Effector CD4-positive, alpha-beta T cell (primary cell): ENCODE measurements around the gene ANKRD60. TPM values are rescaled to one million over a fixed set of nuclear protein-coding genes. Genes with fewer than 3 reads are reported as not detected.
A peak's percentile ranks its signal among the peaks of the same experiment; 100 is the strongest.

Source experiments
- DNase-seq: peaks from one replicate; pipeline ENCODE4 v3.0.0-alpha.2; 2020
- total RNA-seq: gene quantifications from one replicate; lab custom pipeline; 2026; lab: John Stamatoyannopoulos, UW

Gene ANKRD60
- not detected for total RNA-seq

- peak; percentile 62 for DNase-seq
These were observed at the start of gene ANKRD60 for GRCh38 chr20:58228484-58229197. Gene ANKRD60, minus strand, starts transcription at chr20:58228653. Its CDS starts 0 bp downstream, at chr20:58228653.

- no peak for DNase-seq
These were observed 49.4 kb upstream of the ANKRD60 start for GRCh38 chr20:58277578-58278472.

- no peak for DNase-seq
These were observed 48.7 kb upstream of the ANKRD60 start for GRCh38 chr20:58277107-58277506.

- DNase-seq, result no peak
These were observed 45.9 kb upstream of the ANKRD60 start for GRCh38 chr20:58274384-58274783.

- no peak for DNase-seq
These were observed 43.3 kb upstream of the ANKRD60 start for GRCh38 chr20:58271606-58272351.

- no peak for DNase-seq
These were observed 40.6 kb upstream of the ANKRD60 start for GRCh38 chr20:58268936-58269619.

- DNase-seq, result no peak
These were observed 40.0 kb upstream of the ANKRD60 start for GRCh38 chr20:58268421-58268821.

GRCh38 chr20:58267389-58268215 is 39.1 kb upstream of the ANKRD60 start:
- no peak for DNase-seq

- no peak for DNase-seq
These were observed 35.8 kb upstream of the ANKRD60 start for GRCh38 chr20:58264271-58264670.

GRCh38 chr20:58261660-58262059 is 33.2 kb upstream of the ANKRD60 start:
- DNase-seq, result no peak

- DNase-seq, result no peak
These were observed 31.6 kb upstream of the ANKRD60 start for GRCh38 chr20:58260006-58260405.

GRCh38 chr20:58256842-58257241 is 28.4 kb upstream of the ANKRD60 start:
- no peak for DNase-seq

- no peak for DNase-seq
These were observed 27.9 kb upstream of the ANKRD60 start for GRCh38 chr20:58256307-58256706.

- no peak for DNase-seq
These were observed 26.4 kb upstream of the ANKRD60 start for GRCh38 chr20:58254890-58255289.

- no peak for DNase-seq
These were observed 23.6 kb upstream of the ANKRD60 start for GRCh38 chr20:58251979-58252591.

- DNase-seq, result no peak
These were observed 23.0 kb upstream of the ANKRD60 start for GRCh38 chr20:58251348-58251978.

GRCh38 chr20:58246346-58246745 is 17.9 kb upstream of the ANKRD60 start:
- DNase-seq, result no peak

- DNase-seq, result no peak
These were observed 17.5 kb upstream of the ANKRD60 start for GRCh38 chr20:58245931-58246330.

- no peak for DNase-seq
These were observed 16.9 kb upstream of the ANKRD60 start for GRCh38 chr20:58245181-58245891.

- no peak for DNase-seq
These were observed 16.1 kb upstream of the ANKRD60 start for GRCh38 chr20:58244517-58245030.
